ENCODE data around the gene PMEPA1.

PMEPA1 gene

GRCh38 chr20:57693002-57693582, 16.7 kb downstream of the PMEPA1 start:
- DNase-seq = peak in 1 of 6 experiments; percentile 16

- DNase-seq = no peak
Measured at GRCh38 chr20:57692393-57692792, 17.4 kb downstream of the PMEPA1 start.

GRCh38 chr20:57691699-57692098, 18.1 kb downstream of the PMEPA1 start:
- no peak for DNase-seq

DNA sequence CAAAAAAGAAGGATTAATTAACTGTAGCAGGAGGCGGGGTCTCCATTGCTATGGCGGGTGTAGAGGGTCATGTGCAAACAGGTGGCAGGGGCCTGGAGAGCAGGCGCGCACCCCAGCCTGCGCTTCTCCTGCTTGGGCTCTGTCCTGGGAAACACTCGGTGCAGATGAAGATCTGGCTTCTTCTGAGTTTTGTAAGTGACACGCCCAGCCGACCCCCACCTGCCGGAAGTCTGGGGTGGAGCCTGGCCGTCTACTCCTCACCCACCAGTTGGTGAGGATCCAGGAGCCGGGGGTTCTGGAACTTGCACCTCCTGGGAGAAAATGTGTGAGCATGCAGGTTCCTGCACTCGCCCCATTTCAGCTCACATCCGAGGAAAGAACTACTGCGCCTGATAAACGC, 19.3 kb downstream of the PMEPA1 start:
- DNase-seq = no peak

GRCh38 chr20:57689745-57690481, 19.9 kb downstream of the PMEPA1 start:
- no peak for DNase-seq

DNA sequence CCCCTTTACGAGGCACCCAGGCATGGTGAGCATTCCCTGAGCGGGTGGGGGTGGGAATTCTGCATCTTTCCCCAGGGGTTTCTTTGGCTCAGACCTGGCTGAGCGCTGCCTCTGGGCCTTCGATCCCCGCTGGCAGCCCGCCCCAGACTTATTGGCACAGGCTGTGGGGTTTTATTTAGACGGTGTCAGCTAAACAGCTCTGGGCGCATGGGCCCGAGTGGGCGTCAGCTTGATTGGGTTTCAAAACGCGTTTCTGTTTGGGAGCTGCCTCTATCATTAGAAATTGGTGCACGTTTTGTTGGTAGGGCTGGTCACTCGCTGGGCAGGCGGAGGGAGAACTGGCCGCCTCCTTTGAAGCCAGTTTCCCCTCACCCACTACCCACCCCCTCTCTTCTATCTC, 21.0 kb downstream of the PMEPA1 start:
- no peak for DNase-seq

DNA sequence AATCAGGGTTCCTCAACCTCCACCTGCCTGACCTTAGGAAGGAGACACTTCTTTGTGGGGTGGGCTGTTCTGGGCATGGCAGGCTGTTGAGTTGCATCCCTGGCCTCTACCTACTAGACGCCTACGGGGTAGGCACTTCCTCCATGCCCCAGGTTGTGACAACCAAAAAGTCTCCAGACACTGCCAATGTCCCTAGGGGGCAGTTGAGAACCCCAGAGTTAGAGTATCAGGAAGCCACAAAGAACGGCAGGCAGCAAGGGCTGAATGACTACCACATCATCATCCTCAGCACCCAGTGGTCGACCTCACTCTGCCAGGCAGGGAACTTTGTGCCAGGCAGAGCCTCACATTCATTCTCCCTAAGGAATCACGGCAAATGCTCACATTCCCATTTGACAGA, 21.5 kb downstream of the PMEPA1 start:
- DNase-seq = no peak

- DNase-seq = no peak
Measured at GRCh38 chr20:57686931-57687652, 22.7 kb downstream of the PMEPA1 start.

DNA sequence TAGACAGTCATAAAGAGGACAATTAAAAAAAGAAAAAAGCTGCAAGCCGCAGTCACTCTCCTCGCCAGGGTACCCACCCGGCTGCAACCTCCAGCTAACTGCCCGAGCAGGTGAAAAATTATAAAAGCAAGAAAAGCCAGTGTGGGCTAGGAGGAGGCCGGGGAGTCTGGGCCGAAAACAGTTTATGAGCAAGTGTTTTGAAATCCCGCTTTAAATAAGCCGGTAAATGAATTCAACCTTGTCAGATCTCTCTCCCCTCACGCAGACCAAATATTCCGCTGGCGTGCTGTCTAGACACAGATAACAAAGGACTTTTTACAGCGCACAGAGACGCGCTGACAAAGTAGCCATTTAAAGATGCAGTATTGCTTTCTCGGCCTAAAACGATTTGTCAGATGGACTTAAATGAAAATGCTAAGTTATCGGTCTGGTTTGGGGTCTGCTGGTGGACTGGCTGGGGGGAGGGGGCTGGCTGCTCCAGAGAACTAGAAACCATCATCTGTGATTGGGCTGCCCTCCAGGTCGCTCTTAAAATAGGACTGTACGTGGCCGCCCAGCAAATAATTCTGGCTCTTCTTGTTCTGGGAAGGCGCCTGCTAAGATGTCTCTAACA, 24.6 kb downstream of the PMEPA1 start:
- DNase-seq = no peak

DNA sequence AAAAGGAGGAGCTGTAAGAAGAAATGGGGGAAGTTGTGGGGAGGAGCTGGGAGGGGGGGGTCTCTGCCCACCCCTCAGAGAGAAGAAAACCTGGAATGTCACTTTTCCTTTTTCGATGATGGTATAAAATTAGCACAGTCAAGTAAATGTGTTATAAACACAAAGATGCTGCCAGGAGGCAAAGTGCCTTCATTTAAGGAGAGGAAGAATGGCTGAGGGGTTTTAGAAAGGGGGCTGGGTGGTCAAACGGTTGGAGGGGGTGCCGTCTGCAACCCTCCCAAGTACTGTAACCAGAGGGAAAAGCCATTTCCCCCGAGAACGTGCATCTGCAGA, 25.0 kb downstream of the PMEPA1 start:
- DNase-seq = no peak

GRCh38 chr20:57683881-57684807, 25.7 kb downstream of the PMEPA1 start:
- no peak for DNase-seq

GRCh38 chr20:57683287-57683686, 26.5 kb downstream of the PMEPA1 start:
- no peak for DNase-seq

GRCh38 chr20:57682184-57683101, 27.4 kb downstream of the PMEPA1 start:
- no peak for DNase-seq

DNA sequence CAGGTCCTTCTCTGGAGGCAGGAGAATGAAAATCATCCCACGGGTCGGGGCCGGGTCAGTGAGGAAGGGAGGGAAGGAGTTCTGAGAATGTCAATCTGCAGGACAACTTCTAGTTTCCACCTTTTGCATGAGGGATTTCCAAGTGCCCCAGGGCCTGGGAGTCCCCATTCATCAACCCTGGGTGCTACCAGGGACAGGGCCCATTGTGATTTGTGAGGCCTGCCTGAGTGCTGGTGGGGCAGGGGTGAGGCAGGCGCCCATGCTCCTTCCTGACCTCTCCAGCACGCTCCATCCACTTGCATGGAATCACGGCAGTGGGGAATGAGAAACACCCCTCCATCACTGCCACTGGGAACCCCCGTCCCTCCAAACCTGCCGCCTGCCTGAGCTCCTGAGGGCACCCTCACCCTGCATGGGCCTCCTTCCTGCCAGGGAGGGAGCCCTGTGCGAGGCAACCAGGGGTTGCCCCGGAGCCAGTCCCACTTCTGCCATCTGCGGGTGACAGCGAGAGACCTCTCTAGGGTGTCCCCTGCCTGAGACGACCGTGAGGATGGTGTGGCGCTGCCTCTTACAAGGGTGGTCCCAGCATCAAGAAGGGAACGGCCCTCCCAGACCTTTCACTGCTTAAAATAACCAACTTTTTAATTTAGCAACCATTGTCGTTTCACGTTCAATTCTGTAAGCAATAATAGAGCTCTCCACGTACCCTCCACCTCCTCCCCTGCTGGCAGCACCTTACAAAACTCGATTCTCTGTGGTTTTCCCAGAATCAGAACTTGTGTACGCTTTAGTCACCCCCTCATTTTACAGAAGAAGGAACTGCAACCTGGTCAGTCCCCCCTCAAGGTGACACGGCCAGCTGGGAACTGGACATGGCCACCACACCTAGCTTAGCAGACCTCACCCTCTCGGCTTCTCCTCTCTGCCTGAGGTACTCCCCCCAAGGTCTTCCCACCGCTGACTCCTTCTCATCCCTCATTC, 28.6 kb downstream of the PMEPA1 start:
- DNase-seq = peak; percentile 31 to 56 (median 46)

DNA sequence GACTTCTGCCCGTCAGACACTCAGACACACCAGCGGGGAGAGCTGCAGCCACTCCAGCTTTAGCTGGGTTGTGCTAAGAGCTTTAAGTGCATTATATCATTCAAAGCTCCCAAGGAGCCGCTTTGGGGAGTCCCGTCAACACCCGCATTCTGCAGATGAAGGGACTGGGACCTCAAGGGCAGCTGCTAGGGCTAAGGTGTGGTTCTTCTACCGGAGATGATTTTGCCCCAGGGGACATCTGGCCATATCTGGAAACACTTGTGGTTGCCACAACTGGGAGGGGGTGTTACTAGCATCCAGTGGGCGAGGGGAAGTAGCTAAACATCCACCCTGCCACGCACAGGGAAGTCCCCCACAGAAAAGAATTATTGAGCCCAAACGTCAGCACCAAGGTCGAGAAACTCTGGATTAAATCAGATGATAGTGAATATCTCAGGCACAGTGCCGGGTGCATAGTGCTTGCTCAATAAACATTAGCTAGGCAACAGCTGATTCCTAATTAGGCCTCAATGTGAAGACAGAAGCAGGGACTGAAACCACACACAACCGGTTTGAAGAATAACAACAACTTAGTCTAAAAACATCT, 29.6 kb downstream of the PMEPA1 start:
- DNase-seq = no peak

- DNase-seq = no peak
Measured at GRCh38 chr20:57679113-57679512, 30.7 kb downstream of the PMEPA1 start.

DNA sequence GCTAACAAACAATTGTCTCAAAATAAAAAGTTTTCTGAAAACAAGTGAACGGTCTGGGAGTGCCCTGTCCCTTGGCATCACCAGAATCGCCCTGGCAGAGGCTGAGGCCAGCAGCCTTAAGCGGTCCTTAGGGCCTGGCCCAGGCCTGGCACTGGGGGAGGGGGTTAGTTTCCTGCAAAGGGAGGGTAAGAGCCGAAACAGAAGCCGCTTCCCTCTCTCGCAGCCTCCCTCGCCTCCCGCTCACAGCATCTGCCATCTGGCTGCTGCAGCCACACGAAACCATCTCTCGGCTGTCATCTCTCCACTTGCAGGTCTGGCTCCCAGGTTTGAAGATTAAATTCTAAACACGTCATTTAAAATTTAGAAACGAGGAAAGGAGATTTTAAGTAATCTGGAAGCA, 31.5 kb downstream of the PMEPA1 start:
- DNase-seq = no peak

DNA sequence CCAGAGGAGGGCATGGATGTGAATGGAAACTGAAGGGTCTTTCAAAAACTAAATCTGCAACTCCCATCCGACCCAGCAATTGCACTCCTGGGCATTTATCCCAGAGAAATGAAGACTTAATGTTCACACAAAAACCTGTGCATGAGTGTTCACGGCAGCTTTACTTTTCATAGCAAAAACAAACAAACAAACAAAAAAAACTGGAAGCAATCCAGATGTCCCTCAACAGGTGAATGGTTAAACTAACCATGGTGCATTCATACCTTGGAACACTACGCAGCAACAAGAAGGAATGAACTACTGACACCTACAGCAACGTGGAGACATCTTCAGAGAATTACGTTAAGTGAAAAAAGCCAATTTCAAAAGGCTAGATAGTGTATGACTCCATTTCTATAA, 32.2 kb downstream of the PMEPA1 start:
- no peak for DNase-seq

DNA sequence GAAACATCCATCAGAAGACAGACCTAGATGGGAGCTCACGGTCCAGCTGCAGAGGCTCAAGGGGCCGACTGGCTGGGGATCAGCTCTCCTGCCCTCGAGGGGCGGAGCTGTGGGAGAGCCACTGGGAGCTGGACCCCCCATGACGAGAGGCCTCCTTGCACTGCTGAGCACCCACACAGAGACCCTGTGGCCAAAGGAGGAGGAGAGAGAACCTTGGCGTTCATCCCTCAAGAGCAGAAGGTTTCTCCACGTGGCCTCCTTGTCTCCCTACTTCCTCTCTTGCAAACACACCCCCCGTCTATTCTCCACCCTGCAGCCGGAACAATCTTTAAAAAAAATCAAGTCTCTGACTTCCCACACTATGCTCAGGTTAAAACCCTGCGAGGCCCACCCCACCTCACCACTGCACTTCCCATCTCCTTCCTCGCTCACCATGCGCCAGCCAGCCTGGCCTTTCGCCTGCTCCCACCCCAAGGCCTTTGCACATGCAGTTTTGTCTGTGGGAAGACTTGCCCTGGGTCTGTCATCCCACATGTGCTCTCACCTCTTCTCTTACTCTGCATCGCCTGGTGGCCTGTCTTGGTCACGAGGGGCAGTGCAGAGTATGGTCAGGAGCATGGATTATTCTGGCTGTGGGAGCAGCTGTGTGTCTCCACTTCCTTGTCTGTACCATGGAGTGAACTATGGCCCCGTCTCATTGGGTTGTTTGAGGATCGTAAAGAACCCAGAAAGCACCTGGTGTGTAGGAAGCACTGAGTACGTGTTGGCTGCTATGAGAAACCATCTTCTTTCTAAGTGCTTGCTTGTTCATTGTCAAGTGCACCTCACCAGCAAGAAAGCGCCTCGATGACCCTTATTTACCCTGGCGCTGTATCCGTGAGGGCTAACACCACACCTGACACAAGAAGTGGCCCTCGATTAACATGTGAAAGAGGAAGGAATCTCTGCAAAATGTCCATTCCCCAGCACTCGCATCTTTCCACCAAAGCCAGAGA, 32.9 kb downstream of the PMEPA1 start:
- DNase-seq = no peak

Measured in stimulated activated naive CD4-positive, alpha-beta T cell (primary cell).